CD14-positive monocyte (primary cell): Measurements from ENCODE around the gene KIRREL3. TPM values are rescaled to one million over a fixed set of nuclear protein-coding genes. Genes with fewer than 3 reads are reported as not detected.
A peak's percentile ranks its signal among the peaks of the same experiment; 100 is the strongest.

Experiments
- DNase-seq, 3 donors: peaks; one replicate each; pipeline ENCODE4 v3.0.0-alpha.2; 2011 to 2022
- H2AFZ ChIP-seq: 2 replicates; pipeline ENCODE4 v1.6.0; 2012; ENCODE audit warnings: mild to moderate bottlenecking, low read depth, low read length, inconsistent platforms; ENCODE audit not compliant: insufficient read depth, poor library complexity, severe bottlenecking
- H3K27ac ChIP-seq, 2 donors: 1 replicate in 1 of 2; 2 replicates in 1 of 2; pipeline ENCODE4 v1.5.1; 2012 to 2013; ENCODE audit warnings: low read length in 2 of 2, control low read depth in 1 of 2, inconsistent platforms in 1 of 2, low read depth in 1 of 2, mild to moderate bottlenecking in 1 of 2
- H3K27me3 ChIP-seq, 2 donors: one replicate each; pipeline versions ENCODE4 v1.6.0 to v1.6.1; 2011 to 2013; ENCODE audit warnings: low read length in 2 of 2; ENCODE audit not compliant: control insufficient read depth in 2 of 2, insufficient read depth in 2 of 2
- H3K36me3 ChIP-seq, 2 donors: replicated peaks in 1 of 2; 1 replicate in 1 of 2; 2 replicates in 1 of 2; pipeline versions ENCODE4 v1.5.1 to v1.6.1; 2012 to 2013; ENCODE audit warnings: low read length in 2 of 2, control low read depth in 1 of 2, inconsistent platforms in 1 of 2, mild to moderate bottlenecking in 1 of 2; ENCODE audit not compliant: insufficient read depth in 2 of 2, control insufficient read depth in 1 of 2
- H3K4me1 ChIP-seq, 2 donors: 1 replicate in 1 of 2; 2 replicates in 1 of 2; pipeline versions ENCODE4 v1.5.1 to v1.6.1; 2012 to 2013; ENCODE audit warnings: low read length in 2 of 2, control low read depth in 1 of 2, inconsistent platforms in 1 of 2, mild to moderate bottlenecking in 1 of 2, moderate library complexity in 1 of 2; ENCODE audit not compliant: insufficient read depth in 2 of 2, control insufficient read depth in 1 of 2
- H3K4me2 ChIP-seq: replicated peaks from 2 replicates; pipeline ENCODE3; 2012; ENCODE audit warnings: low read length, moderate library complexity, mild to moderate bottlenecking; ENCODE audit not compliant: poor library complexity, severe bottlenecking; ENCODE audit errors: extremely low read depth
- H3K4me3 ChIP-seq, 3 experiments: fragments of 200-600 bp in 1 of 3; sonication (generic) in 1 of 3; replicated peaks in 1 of 3; 1 replicate in 2 of 3; 2 replicates in 1 of 3; pipeline ENCODE4 v1.5.1; 2011 to 2013; ENCODE audit warnings: low read length in 3 of 3, mild to moderate bottlenecking in 3 of 3, control low read depth in 2 of 3, low read depth in 2 of 3, inconsistent platforms in 1 of 3, moderate library complexity in 1 of 3
- H3K79me2 ChIP-seq: 2 replicates; pipeline ENCODE4 v1.6.0; 2012; ENCODE audit warnings: mild to moderate bottlenecking, control low read depth, inconsistent platforms, low read length, moderate library complexity; ENCODE audit not compliant: insufficient read depth
- H3K9ac ChIP-seq: 2 replicates; pipeline ENCODE4 v1.6.0; 2017; ENCODE audit warnings: low read length, mild to moderate bottlenecking; ENCODE audit not compliant: insufficient read depth, poor library complexity, severe bottlenecking
- H3K9me3 ChIP-seq, 2 donors: replicated peaks in 1 of 2; 1 replicate in 1 of 2; 2 replicates in 1 of 2; pipeline versions ENCODE4 v1.5.1 to v1.6.1; 2012 to 2013; ENCODE audit warnings: low read length in 2 of 2, control low read depth in 1 of 2; ENCODE audit not compliant: control insufficient read depth in 1 of 2, insufficient read depth in 1 of 2
- H4K20me1 ChIP-seq: 2 replicates; pipeline ENCODE4 v1.6.0; 2012; ENCODE audit warnings: mild to moderate bottlenecking, low read length, control low read depth, moderate library complexity; ENCODE audit not compliant: insufficient read depth
- H3K27ac Mint-ChIP-seq, 7 donors: one replicate each; pipeline ENCODE4 v1.8.0; 2020; ENCODE audit warnings: mild to moderate bottlenecking in 7 of 7, mixed read lengths in 7 of 7, moderate library complexity in 6 of 7, inconsistent platforms in 2 of 7
- H3K27me3 Mint-ChIP-seq, 3 donors: one replicate each; pipeline ENCODE4 v1.8.0; 2021 to 2022; ENCODE audit warnings: low read depth in 3 of 3, mild to moderate bottlenecking in 3 of 3, mixed read lengths in 3 of 3, moderate library complexity in 3 of 3, inconsistent platforms in 1 of 3
- H3K36me3 Mint-ChIP-seq, 2 donors: one replicate each; pipeline ENCODE4 v1.8.0; 2020; ENCODE audit warnings: mixed read lengths in 2 of 2, inconsistent platforms in 1 of 2, mild to moderate bottlenecking in 1 of 2
- H3K4me1 Mint-ChIP-seq: one replicate; pipeline ENCODE4 v1.8.0; 2020; ENCODE audit warnings: mild to moderate bottlenecking, mixed read lengths
- H3K4me3 Mint-ChIP-seq, 2 donors: one replicate each; pipeline ENCODE4 v1.8.0; 2020; ENCODE audit warnings: mild to moderate bottlenecking in 2 of 2, mixed read lengths in 2 of 2, moderate library complexity in 1 of 2
- H3K9me3 Mint-ChIP-seq, 7 donors: one replicate each; pipeline ENCODE4 v1.8.0; 2020 to 2022; ENCODE audit warnings: mixed read lengths in 7 of 7, mild to moderate bottlenecking in 6 of 7, moderate library complexity in 6 of 7, inconsistent platforms in 2 of 7
- CTCF ChIP-seq: fragments of 200-600 bp; IDR thresholded peaks from one replicate; pipeline ENCODE4 v1.8.0; 2022; ENCODE audit warnings: antibody characterized with exemption, mild to moderate bottlenecking
- WGBS: methylation state at CpG from one replicate; pipeline ENCODE4 v1.1.5; 2013; ENCODE audit warnings: missing lambda C conversion rate; ENCODE audit not compliant: insufficient coverage; 5-methylcytosine and 5-hydroxymethylcytosine counted together
- intact Hi-C, 2 donors: fragments of 100-400 bp; cut with micrococcal nuclease; formaldehyde crosslinking; loops; one replicate each; pipeline versions ENCODE4 v1.15.0 to v1.15.1; 2023
- polyA plus RNA-seq, 3 donors: library from polyadenylated mRNA; depleted of rRNA in 1 of 3; unstranded in 2 of 3; stranded (reverse) in 1 of 3; fragments of 300-500 nt in 2 of 3; fragments of >200 nt in 1 of 3; fragmentation: Illumina TruSeq in 2 of 3; gene quantifications; 1 replicate in 2 of 3; 2 replicates in 1 of 3; pipeline ENCODE4 v1.2.3, GENCODE V29; 2012 to 2021

KIRREL3 gene
- polyA plus RNA-seq, 3 donors: not detected

GRCh38 chr11:126748100-126748791 lies 252.3 kb downstream of the KIRREL3 start:
- H3K9me3 ChIP-seq: no peaks in the 10 kb centered on the region
- Mint-ChIP-seq H3K4me1 (peaks cover 31% of the 10 kb centered on the region), H3K4me3 (peak overlapping the region in 1 of 2 donors; percentile 31), H3K9me3 (peaks cover 0 to 5% (median 2%) of the 10 kb centered on the region in 7 donors), H3K27ac (peak overlapping the region in 5 of 7 donors; percentile 33 to 60 (median 51)), H3K27me3 (peaks cover 3 to 6% (median 5%) of the 10 kb centered on the region in 3 donors), H3K36me3 (no peaks in the 10 kb centered on the region)
- no peak overlapping the region for H2AFZ ChIP-seq
- no peak overlapping the region for H3K4me3 ChIP-seq
- no peaks in the 10 kb centered on the region for H4K20me1 ChIP-seq
- peaks cover 0 to 20% of the 10 kb centered on the region in 2 donors for H3K4me1 ChIP-seq
- H3K27me3 ChIP-seq: no peaks in the 10 kb centered on the region
- no peak overlapping the region for H3K9ac ChIP-seq
- WGBS: 17% methylated on average over 15 of the region's 17 CpGs
- H3K4me2 ChIP-seq: no peak overlapping the region
- DNase-seq: no peak
- no peaks in the 10 kb centered on the region for H3K36me3 ChIP-seq
- no peaks in the 10 kb centered on the region for H3K79me2 ChIP-seq
- TF ChIP-seq CTCF: no peak
- intact Hi-C loops: no loop called here
- peak overlapping the region in 1 of 2 donors; percentile 5 for H3K27ac ChIP-seq

GRCh38 chr11:126747315-126747714 lies 253.3 kb downstream of the KIRREL3 start:
- Histone ChIP-seq H3K4me1 (peaks cover 0 to 20% of the 10 kb centered on the region in 2 donors), H3K4me3 (no peak overlapping the region), H3K9me3 (no peaks in the 10 kb centered on the region), H4K20me1 (no peaks in the 10 kb centered on the region), H3K27ac (no peak overlapping the region), H3K4me2 (no peak overlapping the region), H3K79me2 (no peaks in the 10 kb centered on the region), H3K27me3 (no peaks in the 10 kb centered on the region), H3K36me3 (no peaks in the 10 kb centered on the region), H2AFZ (no peak overlapping the region), H3K9ac (no peak overlapping the region)
- Mint-ChIP-seq H3K4me3 (no peak overlapping the region), H3K36me3 (no peaks in the 10 kb centered on the region), H3K9me3 (peaks cover 0 to 5% (median 2%) of the 10 kb centered on the region in 7 donors), H3K27ac (no peak overlapping the region), H3K27me3 (peaks cover 3 to 6% (median 5%) of the 10 kb centered on the region in 3 donors), H3K4me1 (peaks cover 31% of the 10 kb centered on the region)
- intact Hi-C loops: no loop called here
- WGBS: 96% methylated on average over 7 of the region's 9 CpGs
- no peak for DNase-seq
- TF ChIP-seq CTCF: no peak
